Activated CD8-positive, alpha-beta memory T cell treated with anti-CD3 and anti-CD28 coated beads, Interleukin-2, amount 50 U/mL, for 1 hour (primary cell): ENCODE data around the gene SLC4A1AP.

Experiments used
- DNase-seq: peaks from one replicate; pipeline ENCODE4 v3.0.0-alpha.2; 2020; ENCODE audit errors: extremely low read depth

SLC4A1AP gene

GRCh38 chr2:27720004-27720551, 56.4 kb downstream of the SLC4A1AP start:
- DNase-seq, result no peak

- DNase-seq, result no peak
Observed at GRCh38 chr2:27721335-27721734, 57.6 kb downstream of the SLC4A1AP start.

GRCh38 chr2:27721884-27722485, 58.3 kb downstream of the SLC4A1AP start:
- no peak for DNase-seq

- DNase-seq, result no peak
Observed at GRCh38 chr2:27723372-27724144, 59.9 kb downstream of the SLC4A1AP start.

GRCh38 chr2:27724191-27724590, 60.5 kb downstream of the SLC4A1AP start:
- DNase-seq, result no peak

GRCh38 chr2:27724905-27725701, 61.4 kb downstream of the SLC4A1AP start:
- no peak for DNase-seq

- no peak for DNase-seq
Observed at GRCh38 chr2:27727257-27727656, 63.6 kb downstream of the SLC4A1AP start.

- DNase-seq, result no peak
Observed at GRCh38 chr2:27728081-27728858, 64.6 kb downstream of the SLC4A1AP start.

GRCh38 chr2:27729198-27729597, 65.5 kb downstream of the SLC4A1AP start:
- DNase-seq, result no peak

- no peak for DNase-seq
Observed at GRCh38 chr2:27729614-27730013, 65.9 kb downstream of the SLC4A1AP start.

- no peak for DNase-seq
Observed at GRCh38 chr2:27730261-27730662, 66.6 kb downstream of the SLC4A1AP start.

- no peak for DNase-seq
Observed at GRCh38 chr2:27730980-27731691, 67.4 kb downstream of the SLC4A1AP start.

GRCh38 chr2:27734305-27734704, 70.6 kb downstream of the SLC4A1AP start:
- no peak for DNase-seq

GRCh38 chr2:27735263-27735904, 71.7 kb downstream of the SLC4A1AP start:
- no peak for DNase-seq

- no peak for DNase-seq
Observed at GRCh38 chr2:27736031-27736889, 72.6 kb downstream of the SLC4A1AP start.

- DNase-seq, result no peak
Observed at GRCh38 chr2:27736890-27737204, 73.2 kb downstream of the SLC4A1AP start.

GRCh38 chr2:27737676-27738348, 74.1 kb downstream of the SLC4A1AP start:
- no peak for DNase-seq

- no peak for DNase-seq
Observed at GRCh38 chr2:27738349-27739057, 74.8 kb downstream of the SLC4A1AP start.

- DNase-seq, result no peak
Observed at GRCh38 chr2:27739058-27739373, 75.3 kb downstream of the SLC4A1AP start.
